Erythroblast (primary cell): ENCODE results near the gene DNAJC6.

ENCODE experiments used
- GATA1 ChIP-seq: IDR thresholded peaks from 2 replicates; pipeline ENCODE4 v1.6.1; 2011; ENCODE audit warnings: low read depth, mild to moderate bottlenecking, control low read depth, low read length, moderate library complexity
- POLR2A ChIP-seq: IDR thresholded peaks from 2 replicates; pipeline ENCODE4 v1.6.1; 2011; ENCODE audit warnings: mild to moderate bottlenecking, low read length

DNA sequence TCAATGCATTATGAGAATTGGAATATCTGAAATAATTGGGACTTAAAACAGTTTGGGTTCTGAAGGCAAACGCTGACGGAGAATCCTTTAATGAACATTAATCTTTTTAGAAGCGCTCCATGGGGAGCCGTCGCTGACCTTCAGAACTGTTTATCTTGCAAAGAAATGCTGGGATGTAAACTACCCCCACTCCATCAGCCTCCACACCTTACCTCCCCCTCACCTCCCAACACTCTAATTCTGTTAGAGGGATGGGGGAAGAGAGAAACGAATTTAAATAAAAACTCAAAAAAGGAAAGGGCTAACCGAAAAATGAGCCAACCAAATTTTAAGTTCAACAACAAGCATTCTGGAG is 44.1 kb upstream of the DNAJC6 start:
- TF ChIP-seq POLR2A (no peak), GATA1 (no peak)
